ENCODE measurements around the gene TRIOBP. TPM values are rescaled to one million over a fixed set of nuclear protein-coding genes. Genes with fewer than 3 reads are reported as not detected.
A peak's percentile ranks its signal among the peaks of the same experiment; 100 is the strongest.
"Not testable (repeated sequence)": the region's sequence is repeated elsewhere in the genome, so short reads cannot be mapped to it uniquely, and the experiment has no call there.

The TRIOBP gene
- total RNA-seq, 3 donors from 2014 or later (not counting 1 experiment from before 2014, with no cell fraction given) = 25.1 to 38.5 (median 25.8) TPM

- Mint-ChIP-seq H3K4me1 (peaks cover 14 to 21% of the 10 kb centered on the region in 2 donors), H3K4me3 (no peak overlapping the region), H3K9me3 (no peaks in the 10 kb centered on the region), H3K27ac (no peak overlapping the region), H3K27me3 (ENCODE audit: low read depth in 2 of 2) (no peaks in the 10 kb centered on the region), H3K36me3 (no peaks in the 10 kb centered on the region)
- WGBS (ENCODE audit: insufficient coverage) = 96% methylated on average over 15 of the region's 15 CpGs
- no peak overlapping the region for H3K4me3 ChIP-seq (ENCODE audit: low read length)
- H3K36me3 ChIP-seq (ENCODE audit: control insufficient read depth, insufficient read depth, low read length) = peaks cover 49% of the 10 kb centered on the region
- H3K27ac ChIP-seq (ENCODE audit: low read length) = no peak overlapping the region
- H3K9me3 ChIP-seq (ENCODE audit: control insufficient read depth, insufficient read depth, low read length) = no peaks in the 10 kb centered on the region
- peaks cover 14% of the 10 kb centered on the region for H3K4me1 ChIP-seq (ENCODE audit: control insufficient read depth, insufficient read depth, low read length)
- TF ChIP-seq CTCF (IDR thresholded peaks at IDR 0.05) = no peak
- DNase-seq = no peak
- no peak for ATAC-seq
- no peaks in the 10 kb centered on the region for H3K27me3 ChIP-seq (ENCODE audit: control insufficient read depth, insufficient read depth, low read length)
- intact Hi-C loops (cut with micrococcal nuclease) = no loop called here
These were observed 4.1 kb upstream of the TRIOBP start for GRCh38 chr22:37692627-37693285.

- not testable (repeated sequence) for H3K36me3 Mint-ChIP-seq
These were observed 2.7 kb upstream of the TRIOBP start for GRCh38 chr22:37694131-37694530.

GRCh38 chr22:37696260-37696656 lies 590 bp upstream of the TRIOBP start:
- ATAC-seq, H3K36me3 Mint-ChIP-seq: not testable (repeated sequence)
- intact Hi-C loops (cut with micrococcal nuclease) = loop anchor here (1.0 to 5.0 kb wide), 3 partner anchors 10 to 89 kb away; partner anchors contain the start of genes GGA1, NOL12 and PDXP

More at GRCh38 chr22:37694131-37694530, 2.7 kb upstream of the TRIOBP start:
- H3K27me3 Mint-ChIP-seq (ENCODE audit: low read depth in 2 of 2); DNase-seq; H3K9me3 Mint-ChIP-seq; H3K27ac Mint-ChIP-seq; H3K27ac ChIP-seq (ENCODE audit: low read length); H3K4me3 Mint-ChIP-seq; H3K4me3 ChIP-seq (ENCODE audit: low read length); ATAC-seq; H3K9me3 ChIP-seq (ENCODE audit: control insufficient read depth, insufficient read depth, low read length); H3K27me3 ChIP-seq (ENCODE audit: control insufficient read depth, insufficient read depth, low read length); intact Hi-C loops (cut with micrococcal nuclease): not testable (repeated sequence)
- Histone ChIP-seq H3K4me1 (ENCODE audit: control insufficient read depth, insufficient read depth, low read length) (peaks cover 14% of the 10 kb centered on the region), H3K36me3 (ENCODE audit: control insufficient read depth, insufficient read depth, low read length) (peaks cover 38% of the 10 kb centered on the region)
- 93% methylated on average over 7 of the region's 7 CpGs for WGBS (ENCODE audit: insufficient coverage)
- peaks cover 14 to 15% of the 10 kb centered on the region in 2 donors for H3K4me1 Mint-ChIP-seq

GRCh38 chr22:37697538-37697835 lies 639 bp downstream of the TRIOBP start:
- Mint-ChIP-seq H3K27me3 (ENCODE audit: low read depth in 2 of 2) (no peaks in the 10 kb centered on the region), H3K4me1 (peaks cover 25 to 28% of the 10 kb centered on the region in 2 donors), H3K36me3 (no peaks in the 10 kb centered on the region), H3K27ac (no peak overlapping the region), H3K4me3 (no peak overlapping the region), H3K9me3 (no peaks in the 10 kb centered on the region)
- intact Hi-C loops (cut with micrococcal nuclease) = loop anchor here (5.0 kb wide), 1 partner anchor 90 kb away; the partner anchor contains the start of gene GGA1
- ATAC-seq (no peak), DNase-seq (peak in 1 of 2 donors; percentile 6)
- no peaks in the 10 kb centered on the region for H3K27me3 ChIP-seq (ENCODE audit: control insufficient read depth, insufficient read depth, low read length)
- WGBS (ENCODE audit: insufficient coverage) = 72% methylated on average over 3 of the region's 3 CpGs
- no peak overlapping the region for H3K27ac ChIP-seq (ENCODE audit: low read length)
- H3K9me3 ChIP-seq (ENCODE audit: control insufficient read depth, insufficient read depth, low read length) = no peaks in the 10 kb centered on the region
- no peak overlapping the region for H3K4me3 ChIP-seq (ENCODE audit: low read length)
- peaks cover 12% of the 10 kb centered on the region for H3K36me3 ChIP-seq (ENCODE audit: control insufficient read depth, insufficient read depth, low read length)
- TF ChIP-seq CTCF (IDR thresholded peaks at IDR 0.05) = no peak
- peaks cover 31% of the 10 kb centered on the region for H3K4me1 ChIP-seq (ENCODE audit: control insufficient read depth, insufficient read depth, low read length)

More at GRCh38 chr22:37696260-37696656, 590 bp upstream of the TRIOBP start:
- H3K4me3 ChIP-seq (ENCODE audit: low read length); H3K27me3 ChIP-seq (ENCODE audit: control insufficient read depth, insufficient read depth, low read length); H3K27ac ChIP-seq (ENCODE audit: low read length); H3K9me3 Mint-ChIP-seq; H3K27me3 Mint-ChIP-seq (ENCODE audit: low read depth in 2 of 2); DNase-seq; H3K27ac Mint-ChIP-seq; H3K9me3 ChIP-seq (ENCODE audit: control insufficient read depth, insufficient read depth, low read length): not testable (repeated sequence)
- WGBS (ENCODE audit: insufficient coverage) = 44% methylated on average over 12 of the region's 13 CpGs
- Histone ChIP-seq H3K36me3 (ENCODE audit: control insufficient read depth, insufficient read depth, low read length) (peaks cover 22% of the 10 kb centered on the region), H3K4me1 (ENCODE audit: control insufficient read depth, insufficient read depth, low read length) (peaks cover 19% of the 10 kb centered on the region)
- H3K4me1 Mint-ChIP-seq = peaks cover 19 to 21% of the 10 kb centered on the region in 2 donors
- H3K4me3 Mint-ChIP-seq = peak overlapping the region; percentile 56

Measured in natural killer cell (primary cell).